GM12865 (cell line): ENCODE measurements around the gene AGTPBP1.

Experiments
- DNase-seq: peaks from one replicate; pipeline ENCODE4 v3.0.0; 2010; ENCODE audit warnings: low read depth
- H3K4me3 ChIP-seq: 2 replicates; pipeline ENCODE4 v1.5.1; 2011; ENCODE audit warnings: mild to moderate bottlenecking, low read depth, low read length, control low read depth
- TF ChIP-seq, protein P1 (sequence below): IDR thresholded peaks from 2 replicates; pipeline ENCODE4 v1.5.1; 2011; ENCODE audit warnings: low read length, control low read depth, low read depth, inconsistent platforms; ENCODE audit not compliant: insufficient read depth; ENCODE audit errors: missing control alignments

The AGTPBP1 gene

GRCh38 chr9:85521371-85522197 lies 220.2 kb downstream of the AGTPBP1 start:
- no peak for DNase-seq

DNA sequence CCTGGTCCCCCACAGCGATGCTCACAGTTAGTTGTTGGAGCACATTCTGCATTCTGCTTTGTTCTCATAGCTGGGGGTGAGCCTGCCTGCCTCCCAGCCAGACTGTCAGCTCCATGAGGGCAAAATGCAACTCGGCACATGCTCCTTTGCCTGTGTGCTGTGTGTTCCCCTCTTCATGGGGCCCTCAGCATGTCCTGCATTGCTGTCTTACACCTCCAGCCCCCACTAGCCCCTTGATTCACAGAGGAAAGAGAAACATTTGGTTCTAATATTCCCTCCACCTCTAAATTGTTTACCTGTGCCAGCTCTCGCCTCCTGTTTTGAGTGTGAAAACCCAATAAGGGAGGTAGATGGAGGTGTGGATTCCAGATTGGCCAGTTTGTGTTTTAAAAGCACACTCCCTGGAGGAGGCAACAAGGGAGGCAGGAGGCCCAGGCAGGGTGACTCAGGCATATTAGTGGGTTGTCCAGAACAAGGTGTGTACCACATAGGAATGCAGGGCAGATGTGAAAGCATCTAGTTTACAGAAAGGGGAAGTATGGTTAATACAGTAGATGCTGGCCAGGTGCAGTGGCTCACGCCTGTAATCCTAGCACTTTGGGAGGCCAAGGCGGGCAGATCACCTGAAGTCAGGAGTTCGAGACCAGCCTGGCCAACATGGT lies 224.6 kb downstream of the AGTPBP1 start:
- H3K4me3 ChIP-seq = no peak overlapping the region
- no peak for DNase-seq
- TF ChIP-seq, protein P1, sequence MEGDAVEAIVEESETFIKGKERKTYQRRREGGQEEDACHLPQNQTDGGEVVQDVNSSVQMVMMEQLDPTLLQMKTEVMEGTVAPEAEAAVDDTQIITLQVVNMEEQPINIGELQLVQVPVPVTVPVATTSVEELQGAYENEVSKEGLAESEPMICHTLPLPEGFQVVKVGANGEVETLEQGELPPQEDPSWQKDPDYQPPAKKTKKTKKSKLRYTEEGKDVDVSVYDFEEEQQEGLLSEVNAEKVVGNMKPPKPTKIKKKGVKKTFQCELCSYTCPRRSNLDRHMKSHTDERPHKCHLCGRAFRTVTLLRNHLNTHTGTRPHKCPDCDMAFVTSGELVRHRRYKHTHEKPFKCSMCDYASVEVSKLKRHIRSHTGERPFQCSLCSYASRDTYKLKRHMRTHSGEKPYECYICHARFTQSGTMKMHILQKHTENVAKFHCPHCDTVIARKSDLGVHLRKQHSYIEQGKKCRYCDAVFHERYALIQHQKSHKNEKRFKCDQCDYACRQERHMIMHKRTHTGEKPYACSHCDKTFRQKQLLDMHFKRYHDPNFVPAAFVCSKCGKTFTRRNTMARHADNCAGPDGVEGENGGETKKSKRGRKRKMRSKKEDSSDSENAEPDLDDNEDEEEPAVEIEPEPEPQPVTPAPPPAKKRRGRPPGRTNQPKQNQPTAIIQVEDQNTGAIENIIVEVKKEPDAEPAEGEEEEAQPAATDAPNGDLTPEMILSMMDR = no peak

More at GRCh38 chr9:85521371-85522197, 220.2 kb downstream of the AGTPBP1 start:
- H3K4me3 ChIP-seq = no peak overlapping the region
- TF ChIP-seq, protein P1 = no peak

DNA sequence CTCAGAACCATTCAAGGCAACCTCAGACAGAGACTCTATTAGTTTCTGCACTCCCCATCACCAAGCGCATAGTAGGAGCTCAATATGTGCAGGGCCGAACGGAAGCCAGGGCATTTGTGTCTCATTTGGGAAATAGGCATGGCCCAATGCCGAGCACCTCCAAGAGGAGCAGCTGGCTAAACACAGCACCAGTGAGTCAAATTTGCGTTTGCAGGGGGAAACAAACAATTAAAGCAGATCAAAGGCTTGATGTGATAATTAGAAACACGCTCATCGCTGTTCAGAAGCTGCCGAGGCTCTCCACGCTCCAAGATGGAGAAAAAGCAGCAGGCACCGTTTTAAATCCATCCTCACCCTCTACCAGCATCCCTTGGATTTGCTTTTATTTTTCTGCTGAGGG lies 225.3 kb downstream of the AGTPBP1 start:
- no peak overlapping the region for H3K4me3 ChIP-seq
- TF ChIP-seq, protein P1 = no peak
- no peak for DNase-seq

- no peak overlapping the region for H3K4me3 ChIP-seq
- DNase-seq = no peak
- TF ChIP-seq, protein P1 = no peak
Measured at GRCh38 chr9:85515021-85515420, 226.7 kb downstream of the AGTPBP1 start.

GRCh38 chr9:85514256-85514655 lies 227.5 kb downstream of the AGTPBP1 start:
- no peak overlapping the region for H3K4me3 ChIP-seq
- no peak for DNase-seq
- TF ChIP-seq, protein P1 = no peak

GRCh38 chr9:85511746-85512145 lies 230.0 kb downstream of the AGTPBP1 start:
- TF ChIP-seq, protein P1 = no peak
- DNase-seq = no peak
- no peak overlapping the region for H3K4me3 ChIP-seq
